ENCODE results near the gene MARCKS. TPM values are rescaled to one million over a fixed set of nuclear protein-coding genes. Genes with fewer than 3 reads are reported as not detected.

The MARCKS gene
- polyA plus RNA-seq, 1 of the 3 experiments (the other 2 are of a cell fraction) = 61.4 TPM

GRCh38 chr6:113820761-113821160 is 36.4 kb upstream of the MARCKS start:
- H3K4me1 ChIP-seq (ENCODE audit: control insufficient read depth in 1 of 2, insufficient read depth in 2 of 2, low read depth in 1 of 2, low read length in 1 of 2) = peaks cover 0 to 4% of the 10 kb centered on the region in 2 experiments; a peak in 2 of 4 replicates
- no peaks in the 10 kb centered on the region for H3K9me3 ChIP-seq
- H3K9me2 ChIP-seq = no peaks in the 10 kb centered on the region
- 88% methylated on average over 5 of the region's 5 CpGs for WGBS (ENCODE audit: low lambda C conversion rate)
- no peaks in the 10 kb centered on the region for H3K27me3 ChIP-seq (ENCODE audit: insufficient read depth)
- H3K9ac ChIP-seq = no peak overlapping the region
- DNase-seq = no peak
- POLR2A ChIA-PET = no interaction called here
- no peak overlapping the region for H3K4me3 ChIP-seq (ENCODE audit: low read depth in 2 of 2, low read length in 1 of 2)
- H3K27ac ChIP-seq (ENCODE audit: low read depth in 2 of 2, low read length in 1 of 2) = no peak overlapping the region
- peaks cover 12% of the 10 kb centered on the region for H3F3A ChIP-seq (replicated peaks; ENCODE audit: insufficient read depth)
- no peak overlapping the region for H3K4me2 ChIP-seq
- H4K20me1 ChIP-seq (ENCODE audit: insufficient read depth) = no peaks in the 10 kb centered on the region
- no peaks in the 10 kb centered on the region for H3K36me3 ChIP-seq (replicated peaks in 1 of 2; ENCODE audit: control insufficient read depth in 1 of 2, insufficient read depth in 2 of 2, low read length in 1 of 2)
- H2AFZ ChIP-seq (ENCODE audit: low read depth) = no peak overlapping the region
- CTCF ChIA-PET = no interaction called here
- H3K79me2 ChIP-seq (ENCODE audit: insufficient read depth) = no peaks in the 10 kb centered on the region
- TF ChIP-seq TCF12 (IDR thresholded peaks at IDR 0.05) (no peak), GATA2 (CRISPR knock-in tag; IDR thresholded peaks at IDR 0.05) (no peak), CTCF (IDR thresholded peaks at IDR 0.05) (no peak)

GRCh38 chr6:113821445-113821844 is 35.7 kb upstream of the MARCKS start:
- Histone ChIP-seq H3K9me2 (no peaks in the 10 kb centered on the region), H2AFZ (ENCODE audit: low read depth) (no peak overlapping the region), H4K20me1 (ENCODE audit: insufficient read depth) (no peaks in the 10 kb centered on the region), H3K9ac (no peak overlapping the region), H3K79me2 (ENCODE audit: insufficient read depth) (no peaks in the 10 kb centered on the region), H3K9me3 (no peaks in the 10 kb centered on the region), H3K36me3 (replicated peaks in 1 of 2; ENCODE audit: control insufficient read depth in 1 of 2, insufficient read depth in 2 of 2, low read length in 1 of 2) (no peaks in the 10 kb centered on the region), H3K27ac (ENCODE audit: low read depth in 2 of 2, low read length in 1 of 2) (no peak overlapping the region), H3K4me3 (ENCODE audit: low read depth in 2 of 2, low read length in 1 of 2) (no peak overlapping the region), H3K27me3 (ENCODE audit: insufficient read depth) (no peaks in the 10 kb centered on the region), H3K4me1 (ENCODE audit: control insufficient read depth in 1 of 2, insufficient read depth in 2 of 2, low read depth in 1 of 2, low read length in 1 of 2) (peaks cover 0 to 4% of the 10 kb centered on the region in 2 experiments; a peak in 2 of 4 replicates), H3K4me2 (no peak overlapping the region), H3F3A (replicated peaks; ENCODE audit: insufficient read depth) (peaks cover 12% of the 10 kb centered on the region)
- ChIA-PET POLR2A (no interaction called here), CTCF (no interaction called here)
- no peak for DNase-seq
- WGBS (ENCODE audit: low lambda C conversion rate) = 92% methylated on average over 3 of the region's 3 CpGs
- no peak for TF ChIP-seq POLR2AphosphoS5 (IDR thresholded peaks at IDR 0.05; ENCODE audit: low read depth, low read length)
- no peak for TF ChIP-seq USF2 (IDR thresholded peaks at IDR 0.05; ENCODE audit: borderline replicate concordance, low read depth, low read length)
- no peak for TF ChIP-seq MAX (IDR thresholded peaks at IDR 0.05; ENCODE audit: low read depth)
- TF ChIP-seq YY1 (IDR thresholded peaks at IDR 0.05; ENCODE audit: low read depth) = no peak
- TF ChIP-seq NRF1 (IDR thresholded peaks at IDR 0.05; ENCODE audit: low read depth, low read length) = no peak
- TF ChIP-seq GATA2 (CRISPR knock-in tag; IDR thresholded peaks at IDR 0.05) = no peak
- no peak for TF ChIP-seq REST (IDR thresholded peaks at IDR 0.05; ENCODE audit: low read depth, low read length)
- no peak for TF ChIP-seq TEAD4 (IDR thresholded peaks at IDR 0.05; ENCODE audit: borderline replicate concordance, insufficient read depth)
- no peak for TF ChIP-seq RCOR1 (IDR thresholded peaks at IDR 0.05; ENCODE audit: low read length)
- no peak for TF ChIP-seq FOXJ3 (CRISPR knock-in tag; IDR thresholded peaks at IDR 0.05)
- TF ChIP-seq CHD2 (IDR thresholded peaks at IDR 0.05; ENCODE audit: low read length, partially characterized antibody) = no peak
- TF ChIP-seq TCF12 (IDR thresholded peaks at IDR 0.05) = no peak
- no peak for TF ChIP-seq CTCF (IDR thresholded peaks at IDR 0.05)
- no peak for TF ChIP-seq FOSL2 (IDR thresholded peaks at IDR 0.05; ENCODE audit: borderline replicate concordance, low read depth)
- TF ChIP-seq EP300 (IDR thresholded peaks at IDR 0.05; ENCODE audit: borderline replicate concordance in 1 of 2, low read depth in 1 of 2, low read length in 1 of 2) = no peak
- no peak for TF ChIP-seq ZBTB33 (IDR thresholded peaks at IDR 0.05; ENCODE audit: borderline replicate concordance, low read depth)

All from SK-N-SH (cell line).